ENCODE measurements around the gene CNTN5.

The CNTN5 gene

GRCh38 chr11:99887481-99887880 is 866.7 kb downstream of the CNTN5 start:
- DNase-seq (ENCODE audit: low read depth in 2 of 2, low spot score in 1 of 2), result no peak

DNA sequence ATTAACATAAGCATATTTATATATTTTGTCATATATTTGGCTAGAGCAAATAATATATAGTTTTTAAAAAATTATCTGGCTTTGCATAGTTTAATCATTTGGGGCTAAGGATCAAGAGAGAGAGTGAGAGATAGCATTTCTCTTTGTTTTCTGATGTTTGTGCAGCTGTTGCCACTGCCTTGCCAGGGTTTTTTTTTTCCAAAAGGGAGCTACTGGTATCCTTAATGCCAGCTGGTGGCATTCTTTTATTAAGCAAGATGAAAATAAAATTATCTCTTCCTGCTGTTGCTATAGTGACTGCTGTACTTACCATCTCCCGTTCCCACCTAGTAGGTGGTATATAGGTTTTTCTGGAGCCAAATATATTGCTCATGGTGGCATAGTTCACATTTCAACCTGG is 873.1 kb downstream of the CNTN5 start:
- DNase-seq (ENCODE audit: low read depth in 2 of 2, low spot score in 1 of 2), result no peak

DNA sequence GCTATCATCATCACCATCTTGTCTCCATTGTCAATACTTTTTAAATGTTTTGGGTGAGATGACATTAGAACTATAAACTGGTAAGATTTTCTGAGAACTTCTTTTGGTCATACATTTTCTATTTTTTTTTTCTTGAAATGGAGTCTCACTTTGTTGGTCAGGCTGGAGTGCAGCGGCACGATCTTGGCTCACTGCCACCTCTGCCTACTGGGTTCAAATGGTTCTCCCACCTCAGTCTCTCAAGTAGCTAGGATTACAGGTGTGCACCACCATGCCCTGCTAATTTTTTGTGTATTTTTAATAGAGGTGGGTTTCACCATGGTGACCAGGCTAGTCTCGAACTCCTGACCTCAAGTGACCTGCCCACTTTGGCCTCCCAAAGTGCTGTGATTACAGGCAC is 880.4 kb downstream of the CNTN5 start:
- DNase-seq (ENCODE audit: low read depth in 2 of 2, low spot score in 1 of 2), result no peak

DNA sequence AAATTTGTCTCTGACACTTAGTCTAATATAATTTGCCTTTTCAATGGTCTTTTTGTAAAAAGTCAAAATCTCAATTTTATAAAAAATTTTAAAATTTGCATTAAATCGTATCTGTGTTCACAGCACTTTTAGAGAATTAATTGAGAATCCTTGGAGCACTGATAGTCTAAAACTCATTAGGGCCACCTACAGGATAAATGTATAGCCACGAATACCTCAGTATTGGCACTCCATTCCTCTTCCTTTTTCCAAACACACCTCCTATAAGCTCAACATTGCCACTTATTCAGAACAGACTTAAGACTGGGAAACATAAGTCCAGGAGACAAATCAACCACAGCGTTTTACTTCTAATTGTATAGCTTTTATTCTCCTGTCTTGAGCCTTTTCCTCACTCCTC is 890.4 kb downstream of the CNTN5 start:
- no peak for DNase-seq (ENCODE audit: low read depth in 2 of 2, low spot score in 1 of 2)

GRCh38 chr11:99916078-99916477 is 895.3 kb downstream of the CNTN5 start:
- no peak for DNase-seq (ENCODE audit: low read depth in 2 of 2, low spot score in 1 of 2)

GRCh38 chr11:99918761-99919160 is 898.0 kb downstream of the CNTN5 start:
- DNase-seq (ENCODE audit: low read depth in 2 of 2, low spot score in 1 of 2), result no peak

- DNase-seq (ENCODE audit: low read depth in 2 of 2, low spot score in 1 of 2), result no peak
These were observed 900.2 kb downstream of the CNTN5 start for GRCh38 chr11:99920956-99921355.

DNA sequence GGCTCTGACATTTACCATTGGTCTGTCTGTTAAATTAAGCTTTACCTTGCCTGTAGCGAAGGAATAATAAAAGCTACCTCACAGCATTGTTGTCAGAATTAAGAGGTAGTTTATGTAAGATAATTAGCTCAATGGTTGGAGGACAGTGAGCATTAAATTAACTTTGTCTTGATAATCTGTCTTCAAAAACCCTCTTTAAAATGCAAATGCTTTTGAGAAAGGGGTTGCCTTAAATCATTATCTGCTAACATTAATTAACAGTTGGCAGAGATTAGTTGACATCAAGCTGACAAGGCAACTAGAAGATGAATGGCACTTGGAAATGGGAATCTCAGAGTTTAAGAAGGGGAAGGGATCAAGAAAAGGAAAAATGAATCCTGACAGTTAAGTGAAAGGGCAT is 905.2 kb downstream of the CNTN5 start:
- DNase-seq (ENCODE audit: low read depth in 2 of 2, low spot score in 1 of 2), result no peak

DNA sequence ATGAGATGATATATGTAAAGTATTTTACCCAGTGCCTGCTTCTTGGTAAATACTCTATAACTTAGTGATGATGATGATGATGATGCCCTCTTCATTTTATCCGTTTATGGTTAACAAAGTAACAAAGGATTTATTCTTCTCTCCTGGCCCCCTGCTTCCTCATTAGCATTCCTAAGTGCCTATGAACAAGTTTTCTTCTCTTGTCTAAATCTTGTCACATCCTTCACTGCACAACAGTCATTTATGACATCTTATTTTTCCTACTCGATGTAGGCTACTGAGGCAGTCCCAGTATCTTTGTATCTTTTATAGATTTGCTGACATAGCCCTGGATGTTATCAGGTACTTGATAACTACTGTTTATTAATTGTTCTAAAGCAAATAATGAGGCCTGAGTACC is 911.9 kb downstream of the CNTN5 start:
- DNase-seq (ENCODE audit: low read depth in 2 of 2, low spot score in 1 of 2), result no peak

DNA sequence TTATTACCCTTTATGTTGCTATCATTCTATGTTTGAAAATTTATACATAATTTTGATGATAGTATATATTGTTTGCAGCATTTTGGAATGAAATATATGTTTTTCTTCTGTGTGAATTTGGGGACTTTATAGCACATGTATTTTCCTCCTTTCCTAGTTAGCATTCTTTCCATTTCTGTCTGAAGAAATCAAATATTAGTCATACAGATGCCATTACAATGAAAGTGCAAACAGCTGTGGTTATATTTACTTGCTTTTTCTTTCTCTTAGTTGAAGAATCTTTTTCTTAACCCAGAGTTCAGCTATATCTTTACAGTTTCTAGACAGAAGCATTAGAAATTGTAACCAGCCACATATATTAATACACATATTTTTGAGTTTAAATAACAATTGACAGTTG is 913.3 kb downstream of the CNTN5 start:
- DNase-seq (ENCODE audit: low read depth in 2 of 2, low spot score in 1 of 2), result no peak

GRCh38 chr11:99937330-99937729 is 916.6 kb downstream of the CNTN5 start:
- no peak for DNase-seq (ENCODE audit: low read depth in 2 of 2, low spot score in 1 of 2)

GRCh38 chr11:99952816-99953215 is 932.1 kb downstream of the CNTN5 start:
- no peak for DNase-seq (ENCODE audit: low read depth in 2 of 2, low spot score in 1 of 2)

GRCh38 chr11:99960536-99960935 is 939.8 kb downstream of the CNTN5 start:
- DNase-seq (ENCODE audit: low read depth in 2 of 2, low spot score in 1 of 2), result no peak

- DNase-seq (ENCODE audit: low read depth in 2 of 2, low spot score in 1 of 2), result no peak
These were observed 947.6 kb downstream of the CNTN5 start for GRCh38 chr11:99968336-99968735.

DNA sequence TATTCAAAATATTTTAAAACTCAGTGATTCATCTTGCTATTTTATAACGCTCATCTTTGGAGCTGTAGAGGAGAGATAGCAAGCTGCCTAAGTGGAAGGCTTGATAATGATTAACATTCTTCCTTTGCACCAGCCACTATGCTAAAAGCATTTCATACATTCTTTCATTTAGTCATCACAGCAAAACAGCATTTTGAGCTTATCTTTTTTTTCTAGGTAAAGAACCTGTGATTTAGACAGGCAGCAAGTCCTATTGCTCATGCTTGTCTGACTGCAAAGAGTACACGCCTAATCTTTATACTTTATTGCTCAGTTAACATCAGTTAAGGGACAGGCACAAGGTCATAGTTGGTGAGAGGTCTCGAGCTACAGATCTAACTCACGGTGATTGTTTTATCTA is 953.2 kb downstream of the CNTN5 start:
- DNase-seq (ENCODE audit: low read depth in 2 of 2, low spot score in 1 of 2), result no peak

- DNase-seq (ENCODE audit: low read depth in 2 of 2, low spot score in 1 of 2), result no peak
These were observed 958.3 kb downstream of the CNTN5 start for GRCh38 chr11:99979042-99979441.

DNA sequence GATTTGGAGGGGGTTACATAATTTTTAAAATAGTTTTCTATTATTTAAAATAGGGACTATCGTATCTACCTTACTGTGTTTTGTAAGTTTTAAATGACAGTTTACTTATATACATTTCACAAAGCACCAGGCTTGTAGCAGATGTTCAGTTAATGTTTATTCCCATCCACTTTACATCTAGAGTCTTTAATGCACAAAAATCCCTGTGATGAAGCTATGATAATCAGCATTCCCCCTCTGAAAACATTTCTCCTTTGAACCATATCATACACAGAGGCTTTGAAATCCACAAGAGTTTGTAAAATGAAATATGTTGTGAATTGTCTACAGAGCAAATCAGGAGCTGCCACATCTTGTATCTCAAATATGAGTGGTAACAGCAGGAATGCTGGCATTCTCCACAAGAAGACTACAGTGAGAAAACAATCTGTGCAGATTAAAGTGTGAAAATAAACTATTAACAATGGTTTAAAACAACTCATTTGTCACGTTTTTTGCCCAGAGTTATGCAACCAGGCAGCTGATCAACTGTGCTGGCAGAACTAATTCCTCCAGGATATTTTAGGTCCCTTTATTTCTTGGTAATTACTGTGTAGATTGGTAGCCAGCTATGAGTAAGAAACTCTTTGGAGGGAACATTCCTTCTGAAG is 967.2 kb downstream of the CNTN5 start:
- DNase-seq (ENCODE audit: low read depth in 2 of 2, low spot score in 1 of 2), result no peak

DNA sequence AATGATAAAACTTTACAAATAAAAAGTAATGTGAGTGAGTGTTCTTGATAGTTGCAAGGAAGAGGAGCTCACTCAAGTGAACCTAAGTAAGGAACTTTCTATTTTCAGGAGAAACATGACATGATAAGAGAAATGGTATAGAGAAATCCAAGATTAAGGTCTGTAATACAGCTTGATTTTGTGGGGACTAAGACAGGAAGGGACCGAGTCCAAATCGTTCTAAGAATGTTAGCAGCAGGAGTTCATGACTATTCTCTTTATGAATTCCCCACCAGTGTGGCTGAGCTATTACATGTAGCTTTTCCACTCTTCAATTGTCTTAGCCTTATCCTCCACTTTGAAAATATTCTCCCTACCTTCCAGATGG is 967.7 kb downstream of the CNTN5 start:
- DNase-seq (ENCODE audit: low read depth in 2 of 2, low spot score in 1 of 2), result no peak

DNA sequence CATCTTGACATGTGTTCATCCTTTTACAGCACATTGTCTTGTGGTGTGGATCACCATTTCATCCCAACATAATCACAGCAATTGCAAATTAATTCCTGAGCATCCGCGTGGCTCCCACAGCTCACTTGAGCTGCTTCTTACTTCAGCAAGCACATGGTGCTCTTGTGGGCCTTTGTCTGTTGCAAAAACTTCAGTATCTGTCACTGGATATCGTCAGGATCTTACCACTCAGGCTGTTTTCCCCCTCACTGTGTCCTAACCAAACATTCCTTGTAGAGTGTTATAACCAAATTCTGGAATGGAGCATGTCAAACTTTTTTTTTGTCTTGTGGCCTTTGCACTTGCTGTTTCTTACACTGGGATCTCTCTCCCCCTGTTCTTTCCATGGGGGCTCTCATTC is 983.2 kb downstream of the CNTN5 start:
- DNase-seq (ENCODE audit: low read depth in 2 of 2, low spot score in 1 of 2), result no peak

- no peak for DNase-seq (ENCODE audit: low read depth in 2 of 2, low spot score in 1 of 2)
These were observed 983.8 kb downstream of the CNTN5 start for GRCh38 chr11:100004541-100004940.

DNA sequence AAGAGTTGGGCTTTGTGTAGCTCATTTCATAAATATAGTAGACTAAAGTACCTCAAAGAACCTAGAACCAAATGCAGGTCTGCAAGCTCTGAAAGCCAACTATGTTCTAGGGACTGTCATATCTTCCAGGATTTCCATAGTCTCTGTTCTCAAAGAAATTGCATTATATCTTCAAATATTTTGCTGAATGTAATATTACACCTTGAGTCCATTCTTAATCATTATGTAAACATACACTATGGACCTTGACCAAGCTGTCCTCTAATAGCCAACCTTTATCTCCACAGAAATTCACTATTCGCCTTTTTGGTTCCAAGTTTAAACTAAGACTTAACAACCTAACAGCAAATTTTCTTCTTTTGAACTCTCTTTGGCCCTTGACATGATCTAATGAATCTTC is 987.7 kb downstream of the CNTN5 start:
- no peak for DNase-seq (ENCODE audit: low read depth in 2 of 2, low spot score in 1 of 2)

DNA sequence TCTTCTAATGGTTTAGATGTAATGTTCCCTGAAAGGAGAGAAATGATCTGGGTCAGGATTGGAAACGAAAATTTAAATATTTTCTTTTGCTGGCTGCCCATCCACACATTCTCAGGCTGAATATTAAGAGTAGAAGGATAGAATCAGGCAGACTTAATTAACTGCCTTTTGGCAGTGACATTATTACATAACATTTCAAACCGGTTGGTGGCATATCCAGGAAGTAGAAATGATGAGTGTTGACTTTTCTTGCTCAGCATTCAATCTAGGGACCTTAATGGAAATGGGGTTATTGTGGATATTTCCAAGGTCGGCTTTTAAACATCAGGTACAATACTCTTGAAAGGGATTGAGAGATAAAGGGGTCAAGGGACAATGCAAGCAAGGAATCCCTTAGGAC is 989.0 kb downstream of the CNTN5 start:
- no peak for DNase-seq (ENCODE audit: low read depth in 2 of 2, low spot score in 1 of 2)

- no peak for DNase-seq (ENCODE audit: low read depth in 2 of 2, low spot score in 1 of 2)
These were observed 989.6 kb downstream of the CNTN5 start for GRCh38 chr11:100010393-100010792.

- no peak for DNase-seq (ENCODE audit: low read depth in 2 of 2, low spot score in 1 of 2)
These were observed 990.9 kb downstream of the CNTN5 start for GRCh38 chr11:100011697-100012096.
